Small intestine (tissue), 7 donors: Measurements from ENCODE around the gene LAMB3. TPM values are rescaled to one million over a fixed set of nuclear protein-coding genes. Genes with fewer than 3 reads are reported as not detected.

Experiments used
- DNase-seq, 2 donors: peaks; one replicate each; pipeline versions ENCODE4 v3.0.0 to v3.0.0-alpha.2; 2013
- FAIRE-seq: peaks from 2 replicates; lab custom pipeline; 2012; peaks lifted over from hg19 to GRCh38; lab: Jason Lieb, UNC
- H3K27ac ChIP-seq, 3 donors: one replicate each; pipeline ENCODE4 v1.5.1; 2013; ENCODE audit warnings: low read length in 2 of 3, mild to moderate bottlenecking in 2 of 3, control low read depth in 1 of 3, inconsistent platforms in 1 of 3, low read depth in 1 of 3, moderate library complexity in 1 of 3
- H3K27me3 ChIP-seq, 3 donors: one replicate each; pipeline ENCODE4 v1.6.1; 2013; ENCODE audit warnings: low read length in 3 of 3, inconsistent platforms in 1 of 3; ENCODE audit not compliant: control insufficient read depth in 3 of 3, insufficient read depth in 3 of 3
- H3K36me3 ChIP-seq, 3 donors: one replicate each; pipeline ENCODE4 v1.6.1; 2013; ENCODE audit warnings: low read length in 3 of 3, inconsistent platforms in 1 of 3, low read depth in 1 of 3, mild to moderate bottlenecking in 1 of 3, moderate library complexity in 1 of 3; ENCODE audit not compliant: control insufficient read depth in 3 of 3, insufficient read depth in 2 of 3
- H3K4me1 ChIP-seq, 3 donors: one replicate each; pipeline ENCODE4 v1.6.1; 2013; ENCODE audit warnings: low read length in 2 of 3, inconsistent platforms in 1 of 3, low read depth in 1 of 3, mild to moderate bottlenecking in 1 of 3, moderate library complexity in 1 of 3; ENCODE audit not compliant: control insufficient read depth in 3 of 3, insufficient read depth in 2 of 3
- H3K4me3 ChIP-seq, 3 donors: one replicate each; pipeline ENCODE4 v1.5.1; 2013; ENCODE audit warnings: low read length in 3 of 3, control low read depth in 1 of 3, inconsistent platforms in 1 of 3, low read depth in 1 of 3, mild to moderate bottlenecking in 1 of 3, moderate library complexity in 1 of 3
- H3K9me3 ChIP-seq, 2 donors: one replicate each; pipeline ENCODE4 v1.6.1; 2013; ENCODE audit warnings: low read depth in 1 of 2, low read length in 1 of 2; ENCODE audit not compliant: control insufficient read depth in 2 of 2, insufficient read depth in 1 of 2
- WGBS, 3 donors: extraction: QIAGEN DNeasy Blood & Tissue Kit; methylation state at CpG; one replicate each; pipeline ENCODE4 v1.1.7; 2013; 5-methylcytosine and 5-hydroxymethylcytosine counted together
- polyA plus RNA-seq, 4 donors: library from polyadenylated mRNA; stranded (reverse) in 3 of 4; unstranded in 1 of 4; fragments of 200-250 nt in 3 of 4; fragments of 120-200 nt in 1 of 4; gene quantifications; one replicate each; pipeline versions ENCODE4 v1.2.1 to v1.2.3, GENCODE V29; 2013
- donor health status: healthy with polysubstance abuse.
- donor health status: control.
- donor health status: control.
- donor health status: Bipolar disorder and iron deficiency.
- donor health status: healthy.

LAMB3 gene
- polyA plus RNA-seq, 4 donors, result 33.8 to 218 (median 49.6) TPM

- peaks cover 0 to 3% (median 3%) of the 10 kb centered on the region in 3 donors for H3K4me1 ChIP-seq
- no peak for FAIRE-seq
These were observed 37.3 kb upstream of the LAMB3 start for GRCh38 chr1:209689477-209689876.

GRCh38 chr1:209688746-209689234 lies 36.6 kb upstream of the LAMB3 start:
- H3K27ac ChIP-seq, result no peak overlapping the region
- FAIRE-seq (no peak), DNase-seq (no peak)
- H3K9me3 ChIP-seq, result no peaks in the 10 kb centered on the region
- no peak overlapping the region for H3K4me3 ChIP-seq
- no peaks in the 10 kb centered on the region for H3K27me3 ChIP-seq
- no peaks in the 10 kb centered on the region for H3K36me3 ChIP-seq
- WGBS, 3 donors, result 74 to 90% (median 88%) methylated on average over 1 of the region's 1 CpG
- H3K4me1 ChIP-seq, result peaks cover 0 to 3% (median 3%) of the 10 kb centered on the region in 3 donors

More at GRCh38 chr1:209689477-209689876, 37.3 kb upstream of the LAMB3 start:
- peak; percentile 48 to 63 for DNase-seq
- H3K27ac ChIP-seq, result no peak overlapping the region
- H3K27me3 ChIP-seq, result no peaks in the 10 kb centered on the region
- no peaks in the 10 kb centered on the region for H3K9me3 ChIP-seq
- no peaks in the 10 kb centered on the region for H3K36me3 ChIP-seq
- 54 to 59% (median 57%) methylated on average over 4 of the region's 4 CpGs for WGBS, 3 donors
- no peak overlapping the region for H3K4me3 ChIP-seq

- H3K27ac ChIP-seq, result no peak overlapping the region
- no peaks in the 10 kb centered on the region for H3K27me3 ChIP-seq
- H3K4me3 ChIP-seq, result no peak overlapping the region
- 67 to 92% (median 90%) methylated on average over 4 of the region's 4 CpGs for WGBS, 3 donors
- H3K9me3 ChIP-seq, result no peaks in the 10 kb centered on the region
- peaks cover 0 to 3% (median 0%) of the 10 kb centered on the region in 3 donors for H3K4me1 ChIP-seq
- no peaks in the 10 kb centered on the region for H3K36me3 ChIP-seq
- no peak for DNase-seq
- no peak for FAIRE-seq
These were observed 34.1 kb upstream of the LAMB3 start for GRCh38 chr1:209686322-209686721.

GRCh38 chr1:209685821-209686220 lies 33.6 kb upstream of the LAMB3 start:
- Histone ChIP-seq H3K4me1 (peaks cover 0 to 3% (median 0%) of the 10 kb centered on the region in 3 donors), H3K36me3 (no peaks in the 10 kb centered on the region), H3K27me3 (no peaks in the 10 kb centered on the region), H3K9me3 (no peaks in the 10 kb centered on the region), H3K4me3 (no peak overlapping the region), H3K27ac (no peak overlapping the region)
- FAIRE-seq (no peak), DNase-seq (no peak)
- 62 to 78% (median 72%) methylated on average over 4 of the region's 4 CpGs for WGBS, 3 donors

GRCh38 chr1:209678981-209679539 lies 26.8 kb upstream of the LAMB3 start:
- FAIRE-seq, result no peak
- DNase-seq, result no peak
- Histone ChIP-seq H3K27me3 (no peaks in the 10 kb centered on the region), H3K4me3 (no peak overlapping the region), H3K27ac (no peak overlapping the region), H3K36me3 (peaks cover 0 to 3% (median 0%) of the 10 kb centered on the region in 3 donors), H3K4me1 (peaks cover 3 to 9% (median 9%) of the 10 kb centered on the region in 3 donors), H3K9me3 (no peaks in the 10 kb centered on the region)
- WGBS, 3 donors, result 82 to 94% (median 85%) methylated on average over 4 of the region's 4 CpGs

GRCh38 chr1:209675565-209676154 lies 23.4 kb upstream of the LAMB3 start:
- H3K27ac ChIP-seq, result peak overlapping the region in 2 of 3 donors; percentile 16 to 69
- no peaks in the 10 kb centered on the region for H3K27me3 ChIP-seq
- peaks cover 0 to 3% (median 0%) of the 10 kb centered on the region in 3 donors for H3K36me3 ChIP-seq
- FAIRE-seq (no peak), DNase-seq (peak in 1 of 2 donors; percentile 40)
- peak overlapping the region; percentile 32 to 67 (median 42) for H3K4me3 ChIP-seq
- peaks cover 9 to 20% (median 17%) of the 10 kb centered on the region in 3 donors for H3K4me1 ChIP-seq
- WGBS, 3 donors, result 3 to 8% (median 4%) methylated on average over 28 to 34 of the region's 34 CpGs
- peaks cover 0 to 5% of the 10 kb centered on the region in 2 donors for H3K9me3 ChIP-seq

GRCh38 chr1:209674957-209675564 lies 22.8 kb upstream of the LAMB3 start, which contains the start of gene G0S2:
G0S2 (plus strand) TSS chr1:209675412; CDS start chr1:209675685, 273 bp downstream.
- FAIRE-seq (no peak), DNase-seq (peak; percentile 56 to 92)
- peak within 1 kb of the TSS; percentile 32 to 67 (median 42) for H3K4me3 ChIP-seq
- WGBS, 3 donors, result 2 to 5% (median 4%) methylated on average over 40 to 47 of the region's 47 CpGs
- H3K27me3 ChIP-seq, result no peaks in the 10 kb centered on the region
- peaks cover 0 to 5% of the 10 kb centered on the region in 2 donors for H3K9me3 ChIP-seq
- H3K36me3 ChIP-seq, result peaks cover 0 to 3% (median 0%) of the 10 kb centered on the region in 3 donors
- H3K4me1 ChIP-seq, result peaks cover 10 to 20% (median 17%) of the 10 kb centered on the region in 3 donors
- peak within 1 kb of the TSS in 2 of 3 donors; percentile 72 to 78 for H3K27ac ChIP-seq
